Measurements from ENCODE around the gene EEFSEC.

DNA sequence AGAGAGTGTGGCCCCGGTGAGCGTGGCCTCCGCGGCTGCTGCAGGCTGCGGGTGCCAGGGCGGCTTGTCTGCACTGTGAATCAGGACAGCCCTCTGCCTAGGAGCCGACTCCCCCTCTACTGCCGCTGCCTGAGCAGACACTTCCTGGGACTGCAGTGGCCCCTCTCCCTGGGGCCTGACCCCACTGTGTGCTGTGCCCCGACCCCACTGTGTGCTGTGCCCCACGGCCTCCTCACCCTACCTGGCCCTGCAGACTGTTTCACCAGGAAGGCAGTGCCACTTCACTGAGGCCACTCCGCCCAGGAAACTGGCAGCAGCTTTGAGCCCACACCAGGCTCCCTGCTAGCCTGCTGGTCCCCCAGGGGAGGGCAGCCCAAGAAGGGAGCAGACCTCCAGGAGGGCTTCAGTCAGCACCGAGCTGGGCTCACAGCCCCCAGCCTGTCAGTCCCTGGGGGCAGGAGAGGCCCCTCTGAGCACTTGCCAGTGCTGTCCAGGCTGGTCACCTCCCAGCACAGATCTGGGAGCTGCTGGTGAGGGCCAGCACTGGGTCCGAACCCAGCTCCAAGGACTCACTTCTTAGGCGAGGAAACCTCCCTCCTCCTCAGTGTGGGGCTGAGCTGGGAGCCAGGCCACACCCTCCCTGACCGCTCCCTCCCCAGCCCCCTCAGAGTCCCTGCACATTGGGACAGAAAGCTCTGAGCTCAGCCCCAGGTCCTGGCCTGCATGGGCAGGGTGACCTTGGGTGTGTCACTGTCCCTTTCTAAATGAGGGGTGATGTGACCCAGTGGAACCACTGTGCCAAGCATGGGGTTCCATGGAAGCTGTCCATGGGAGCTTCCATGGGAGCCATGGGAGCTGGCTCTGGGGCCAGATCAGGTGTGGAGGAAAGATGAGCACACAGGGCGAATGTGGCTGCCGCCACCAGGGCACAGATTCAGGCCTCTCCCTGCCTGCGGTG, 256.6 kb downstream of the EEFSEC start:
- TF ChIP-seq, protein P1, sequence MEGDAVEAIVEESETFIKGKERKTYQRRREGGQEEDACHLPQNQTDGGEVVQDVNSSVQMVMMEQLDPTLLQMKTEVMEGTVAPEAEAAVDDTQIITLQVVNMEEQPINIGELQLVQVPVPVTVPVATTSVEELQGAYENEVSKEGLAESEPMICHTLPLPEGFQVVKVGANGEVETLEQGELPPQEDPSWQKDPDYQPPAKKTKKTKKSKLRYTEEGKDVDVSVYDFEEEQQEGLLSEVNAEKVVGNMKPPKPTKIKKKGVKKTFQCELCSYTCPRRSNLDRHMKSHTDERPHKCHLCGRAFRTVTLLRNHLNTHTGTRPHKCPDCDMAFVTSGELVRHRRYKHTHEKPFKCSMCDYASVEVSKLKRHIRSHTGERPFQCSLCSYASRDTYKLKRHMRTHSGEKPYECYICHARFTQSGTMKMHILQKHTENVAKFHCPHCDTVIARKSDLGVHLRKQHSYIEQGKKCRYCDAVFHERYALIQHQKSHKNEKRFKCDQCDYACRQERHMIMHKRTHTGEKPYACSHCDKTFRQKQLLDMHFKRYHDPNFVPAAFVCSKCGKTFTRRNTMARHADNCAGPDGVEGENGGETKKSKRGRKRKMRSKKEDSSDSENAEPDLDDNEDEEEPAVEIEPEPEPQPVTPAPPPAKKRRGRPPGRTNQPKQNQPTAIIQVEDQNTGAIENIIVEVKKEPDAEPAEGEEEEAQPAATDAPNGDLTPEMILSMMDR (IDR thresholded peaks at IDR 0.05 in 8 of 11, conservative IDR thresholded peaks at IDR 0.05 in 3 of 11), result no peak
- TF ChIP-seq POLR2A (IDR thresholded peaks at IDR 0.05) (no peak), POLR2AphosphoS5 (IDR thresholded peaks at IDR 0.05) (peak in 1 of 3 donors; percentile 34)
